Measurements from ENCODE around the gene TAF6. TPM values are rescaled to one million over a fixed set of nuclear protein-coding genes. Genes with fewer than 3 reads are reported as not detected.

TAF6 gene
- polyA plus RNA-seq, 1 donor = 39.0 TPM

- no peak for DNase-seq
Measured at GRCh38 chr7:100091411-100092181, 27.6 kb downstream of the TAF6 start.

GRCh38 chr7:100090527-100091410, 28.4 kb downstream of the TAF6 start:
- DNase-seq = no peak

GRCh38 chr7:100089458-100090196, 29.5 kb downstream of the TAF6 start:
- no peak for DNase-seq

GRCh38 chr7:100088621-100089457, 30.3 kb downstream of the TAF6 start, which contains the start of gene COPS6:
Gene COPS6, plus strand, starts transcription at chr7:100088969. Its CDS starts 22 bp downstream, at chr7:100088991.
- peak; percentile 86 for DNase-seq

- DNase-seq = no peak
Measured at GRCh38 chr7:100088095-100088620, 31.0 kb downstream of the TAF6 start.

- DNase-seq = no peak
Measured at GRCh38 chr7:100087055-100087750, 32.0 kb downstream of the TAF6 start.

GRCh38 chr7:100085515-100085914, 33.6 kb downstream of the TAF6 start:
- no peak for DNase-seq

GRCh38 chr7:100082978-100083377, 36.2 kb downstream of the TAF6 start:
- no peak for DNase-seq

- DNase-seq = peak; percentile 98
Measured at GRCh38 chr7:100081535-100082102, 37.5 kb downstream of the TAF6 start, which contains the start of gene ZNF3. Gene ZNF3, minus strand, starts transcription at chr7:100081723. Its CDS starts 4,366 bp downstream, at chr7:100077357.

- no peak for DNase-seq
Measured at GRCh38 chr7:100080907-100081534, 38.1 kb downstream of the TAF6 start.

GRCh38 chr7:100079024-100079560, 40.1 kb downstream of the TAF6 start:
- DNase-seq = no peak

- DNase-seq = no peak
Measured at GRCh38 chr7:100077205-100077604, 42.0 kb downstream of the TAF6 start.

- DNase-seq = no peak
Measured at GRCh38 chr7:100075418-100075817, 43.7 kb downstream of the TAF6 start.

- no peak for DNase-seq
Measured at GRCh38 chr7:100074841-100075240, 44.3 kb downstream of the TAF6 start.

- DNase-seq = no peak
Measured at GRCh38 chr7:100072462-100072861, 46.7 kb downstream of the TAF6 start.

- no peak for DNase-seq
Measured at GRCh38 chr7:100071018-100071723, 48.0 kb downstream of the TAF6 start.

- DNase-seq = no peak
Measured at GRCh38 chr7:100069991-100070390, 49.2 kb downstream of the TAF6 start.

- no peak for DNase-seq
Measured at GRCh38 chr7:100066953-100067352, 52.2 kb downstream of the TAF6 start.
